ENCODE data around the gene ANO3.

Gene ANO3

GRCh38 chr11:26649884-26650283 is 318.0 kb downstream of the ANO3 start:
- peak; percentile 42 for DNase-seq

- no peak for DNase-seq
These were observed 320.0 kb downstream of the ANO3 start for GRCh38 chr11:26651916-26652315.

DNA sequence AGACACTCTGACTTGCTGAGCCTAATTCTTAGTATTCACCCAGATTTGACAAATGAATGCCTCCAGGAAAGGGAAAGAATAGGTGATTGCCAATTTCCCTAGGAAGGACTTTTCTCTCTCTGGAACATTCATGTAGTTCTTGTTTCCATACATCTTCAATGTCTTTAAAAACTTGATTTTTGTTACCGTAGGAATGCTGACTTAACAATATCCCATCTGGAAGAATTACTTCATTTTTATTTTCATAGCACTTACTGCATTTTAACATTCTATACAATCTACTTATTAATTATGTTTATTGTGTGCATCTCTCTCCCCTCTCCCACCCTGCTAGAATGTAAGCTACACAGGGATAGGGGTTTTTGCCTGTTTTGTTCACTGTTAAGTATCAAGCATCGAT is 323.4 kb downstream of the ANO3 start:
- no peak for DNase-seq

GRCh38 chr11:26662916-26663315 is 331.0 kb downstream of the ANO3 start:
- no peak for DNase-seq

GRCh38 chr11:26665036-26665435 is 333.1 kb downstream of the ANO3 start:
- no peak for DNase-seq

DNA sequence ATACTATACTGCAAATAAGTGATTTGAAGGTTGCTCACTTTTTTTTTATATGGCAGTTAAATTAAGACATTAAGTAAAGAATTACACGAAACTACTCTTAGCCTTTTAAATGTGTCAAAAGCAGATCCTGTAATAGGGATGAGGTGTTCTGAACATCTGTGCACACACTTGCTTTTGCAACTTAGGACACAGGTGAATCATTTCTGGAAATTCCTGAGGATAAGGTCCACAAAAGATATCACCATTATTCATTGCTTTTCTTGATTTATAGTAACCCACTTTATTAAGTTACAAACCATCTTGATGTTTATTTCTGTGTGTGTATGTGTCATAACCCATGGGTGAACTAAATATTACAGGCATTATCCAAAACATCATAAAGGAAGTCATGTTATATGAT is 334.0 kb downstream of the ANO3 start:
- no peak for DNase-seq

DNA sequence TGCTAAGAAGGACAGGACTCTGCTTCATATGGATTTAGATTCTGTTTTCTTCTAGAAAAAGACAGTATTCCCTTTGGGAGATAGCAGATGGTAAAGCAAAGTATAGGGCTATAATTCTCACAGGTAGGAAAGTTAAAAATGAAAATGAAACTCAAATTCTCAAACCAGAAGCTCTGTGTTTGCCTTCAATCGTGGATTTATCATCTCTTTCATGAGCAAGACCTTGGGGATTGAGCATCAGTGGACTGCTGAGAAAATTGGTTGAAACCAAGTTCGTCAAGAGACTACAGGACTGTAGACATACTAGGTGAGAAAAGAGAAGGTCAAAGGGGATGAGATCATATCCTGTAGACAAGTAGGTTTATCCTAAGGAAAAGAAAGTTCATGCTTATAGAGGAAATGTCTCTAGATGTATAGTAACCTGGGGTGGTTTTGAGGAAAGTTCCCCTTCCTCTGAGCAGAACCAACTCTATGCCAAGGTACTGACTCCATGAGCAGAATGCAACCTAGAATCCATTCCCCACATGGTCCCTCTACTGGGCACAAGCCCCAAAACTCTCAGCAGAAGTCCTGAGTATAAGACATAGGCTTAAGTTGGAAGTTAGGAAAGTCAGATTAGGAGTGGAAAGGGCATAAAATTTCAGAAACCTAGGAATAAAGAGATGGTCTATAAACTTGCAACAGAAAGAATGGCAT is 343.5 kb downstream of the ANO3 start:
- DNase-seq: no peak

GRCh38 chr11:26676641-26677040 is 344.7 kb downstream of the ANO3 start:
- DNase-seq: no peak

GRCh38 chr11:26677566-26677965 is 345.6 kb downstream of the ANO3 start:
- no peak for DNase-seq

- DNase-seq: no peak
These were observed 355.4 kb downstream of the ANO3 start for GRCh38 chr11:26687351-26687750.

GRCh38 chr11:26688701-26689100 is 356.8 kb downstream of the ANO3 start:
- DNase-seq: no peak

DNA sequence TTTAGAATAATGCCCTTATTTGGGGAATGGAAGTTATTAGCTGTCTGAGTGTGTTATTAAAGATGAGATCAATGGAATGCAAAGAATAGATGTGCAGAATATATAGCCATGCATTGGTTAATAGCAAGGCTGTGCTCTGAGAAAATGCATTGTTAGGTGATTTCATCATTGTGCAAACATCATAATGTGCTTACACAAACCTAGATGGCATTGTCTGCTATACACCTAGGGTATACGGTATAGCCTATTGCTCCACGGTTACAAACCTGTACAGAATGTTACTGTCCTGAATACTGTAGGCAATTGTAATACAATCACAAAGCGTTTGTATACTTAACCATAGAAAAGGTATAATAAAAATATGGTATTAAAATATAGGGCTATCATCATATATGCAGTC is 364.4 kb downstream of the ANO3 start:
- DNase-seq: no peak

DNA sequence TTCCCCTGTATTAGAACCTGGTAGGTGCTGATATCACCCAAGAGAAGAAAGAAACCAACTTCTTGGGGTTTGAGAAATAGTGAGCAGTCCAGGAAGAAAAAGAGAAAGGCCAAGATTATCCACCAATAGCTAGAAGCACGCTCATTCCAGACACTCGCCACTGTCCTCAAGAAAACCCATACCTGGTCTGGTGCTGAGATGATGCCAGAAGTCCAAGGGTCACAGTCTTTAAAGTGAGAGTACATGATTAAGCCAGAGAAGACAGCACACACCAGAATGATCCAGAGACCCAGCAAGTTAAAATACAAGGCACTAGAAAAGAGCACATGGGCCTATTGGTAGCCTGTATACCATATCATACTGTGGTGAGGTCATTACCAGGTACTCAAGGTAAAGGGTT is 366.3 kb downstream of the ANO3 start:
- no peak for DNase-seq

- no peak for DNase-seq
These were observed 368.8 kb downstream of the ANO3 start for GRCh38 chr11:26700574-26701235.

DNA sequence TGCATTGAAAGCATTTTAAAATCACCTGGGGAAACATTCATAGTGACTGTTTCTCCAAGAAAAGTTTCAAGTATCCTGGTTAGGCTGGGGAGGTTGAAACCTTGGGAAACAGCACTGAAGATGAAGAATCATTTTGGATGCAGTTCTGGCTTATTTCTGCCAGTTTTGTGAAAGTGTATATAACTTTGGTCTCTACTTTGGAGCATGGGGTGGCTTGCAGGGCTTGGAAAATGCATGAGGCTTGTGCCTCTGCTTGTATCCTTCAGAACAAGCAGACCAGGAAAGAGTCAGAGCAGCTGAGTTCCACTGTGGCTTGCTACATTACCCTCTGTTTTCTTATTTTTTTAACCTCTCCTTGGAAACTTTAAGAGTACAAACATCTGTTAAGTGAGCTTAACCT is 370.5 kb downstream of the ANO3 start:
- no peak for DNase-seq

GRCh38 chr11:26703411-26704191 is 371.7 kb downstream of the ANO3 start:
- DNase-seq: no peak

GRCh38 chr11:26704249-26704648 is 372.3 kb downstream of the ANO3 start:
- DNase-seq: no peak

DNA sequence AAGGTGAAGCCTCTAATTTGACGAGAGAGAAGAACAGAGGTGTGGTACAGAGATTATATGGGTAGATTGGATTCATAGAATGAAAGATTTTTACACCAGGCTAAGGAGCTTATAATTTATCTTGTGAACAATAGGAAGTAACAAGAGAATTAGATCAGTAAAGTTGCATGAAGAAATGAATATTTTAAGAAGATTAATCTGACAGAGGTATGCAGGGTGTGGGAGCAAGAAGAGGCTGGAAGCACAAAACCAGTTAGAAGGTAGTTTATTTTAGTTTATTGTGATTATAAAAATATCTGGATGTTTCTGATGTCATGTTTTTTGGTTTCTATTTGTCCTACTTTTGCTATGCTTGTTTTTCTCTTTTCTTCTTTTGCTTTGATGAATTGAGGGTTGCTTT is 374.3 kb downstream of the ANO3 start:
- DNase-seq: no peak

DNA sequence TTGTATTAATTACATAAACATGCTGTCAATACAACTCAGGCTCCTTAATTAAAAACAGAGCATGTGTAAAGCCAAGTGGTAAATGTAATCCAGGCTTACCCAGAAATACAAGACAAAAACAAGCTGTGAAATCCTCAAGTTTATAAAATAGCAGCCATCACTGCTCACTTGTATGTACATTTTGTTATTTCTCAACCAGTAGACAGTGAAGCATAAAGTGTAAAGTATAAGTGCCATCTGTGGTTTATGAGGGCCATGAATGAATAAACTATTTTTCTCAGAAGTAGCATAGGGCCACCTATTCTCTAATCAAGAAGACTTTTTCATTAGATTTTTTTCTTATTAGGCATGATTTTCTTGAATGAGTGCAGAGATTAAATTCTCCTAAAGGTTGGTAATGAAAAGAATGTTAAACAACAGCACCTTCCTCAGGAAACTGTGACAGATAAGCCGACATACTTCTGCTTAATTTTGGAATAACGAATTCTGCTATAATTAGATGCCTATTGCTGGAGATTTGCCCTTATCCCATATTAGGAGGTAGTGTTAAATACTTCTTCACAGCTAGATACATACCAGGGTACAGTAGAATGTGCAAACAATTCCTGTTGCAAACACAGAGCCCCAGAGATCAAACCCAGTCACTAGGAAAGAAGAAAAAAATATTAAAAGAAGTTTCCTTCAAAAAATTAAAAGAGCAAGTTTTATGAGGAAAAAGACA is 377.0 kb downstream of the ANO3 start:
- DNase-seq: no peak

DNA sequence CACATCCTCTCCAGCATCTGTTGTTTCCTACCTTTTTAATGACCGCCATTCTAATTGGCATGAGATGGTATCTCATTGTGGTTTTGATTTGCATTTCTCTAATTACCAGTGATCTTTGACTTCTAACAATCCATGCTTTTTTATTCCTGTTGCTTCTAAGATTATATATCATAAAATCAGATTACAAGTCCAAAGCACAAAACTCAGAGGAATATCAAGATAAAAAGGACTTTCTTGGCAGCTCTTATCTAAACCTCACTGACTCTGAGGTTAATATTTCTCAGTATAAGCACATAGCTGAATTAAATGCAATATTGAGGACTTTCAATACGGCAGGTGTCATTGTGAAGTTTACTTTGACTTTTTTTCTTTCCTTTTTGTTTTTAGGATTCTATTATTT is 378.6 kb downstream of the ANO3 start:
- no peak for DNase-seq

GRCh38 chr11:26712497-26712896 is 380.6 kb downstream of the ANO3 start:
- DNase-seq: no peak
